Spinal cord (tissue), 10 donors: ENCODE data around the gene SENP1. TPM values are rescaled to one million over a fixed set of nuclear protein-coding genes. Genes with fewer than 3 reads are reported as not detected.
"Not testable (repeated sequence)": the region's sequence is repeated elsewhere in the genome, so short reads cannot be mapped to it uniquely, and the experiment has no call there.

Experiments
- DNase-seq, 6 donors: peaks; one replicate each; pipeline versions ENCODE4 v3.0.0 to v3.0.0-alpha.2; 2013 to 2015; ENCODE audit warnings: low spot score in 6 of 6, low read depth in 4 of 6
- H3K27ac ChIP-seq: one replicate; pipeline ENCODE4 v1.5.1; 2013; ENCODE audit warnings: low read depth, low read length, control low read depth
- H3K27me3 ChIP-seq: one replicate; pipeline ENCODE4 v1.6.1; 2013; ENCODE audit warnings: low read length; ENCODE audit not compliant: control insufficient read depth, insufficient read depth
- H3K36me3 ChIP-seq: one replicate; pipeline ENCODE4 v1.6.1; 2013; ENCODE audit warnings: low read length; ENCODE audit not compliant: control insufficient read depth, insufficient read depth
- H3K4me1 ChIP-seq: one replicate; pipeline ENCODE4 v1.6.1; 2013; ENCODE audit warnings: low read length; ENCODE audit not compliant: control insufficient read depth, insufficient read depth
- H3K4me3 ChIP-seq: one replicate; pipeline ENCODE4 v1.5.1; 2013; ENCODE audit warnings: low read depth, low read length, control low read depth
- H3K9me3 ChIP-seq: one replicate; pipeline ENCODE4 v1.6.1; 2013; ENCODE audit warnings: low read length; ENCODE audit not compliant: control insufficient read depth, insufficient read depth
- WGBS: methylation state at CpG from one replicate; pipeline ENCODE4 v1.1.5; 2013; ENCODE audit warnings: missing lambda C conversion rate; ENCODE audit not compliant: insufficient coverage; 5-methylcytosine and 5-hydroxymethylcytosine counted together
- polyA plus RNA-seq, 2 donors: library from polyadenylated mRNA; unstranded; fragments of 120-200 nt; gene quantifications; one replicate each; pipeline ENCODE4 v1.2.1, GENCODE V29; 2013; ENCODE audit not compliant: insufficient read length in 2 of 2
- total RNA-seq, 2 donors: library from RNA; depleted of rRNA in 1 of 2; stranded (reverse); fragments of 120-200 nt in 1 of 2; fragments of >200 nt in 1 of 2; gene quantifications; one replicate each; pipeline versions ENCODE4 v1.2.3 to v1.2.4, GENCODE V29; 2013 to 2014
- donor health status: healthy.

Gene SENP1
- total and polyA plus RNA-seq, 4 donors, result 12.3 to 30.2 (median 20.0) TPM

GRCh38 chr12:48128800-48129199, 22.9 kb upstream of the SENP1 start:
- WGBS, result no CpG with 5 or more reads among the region's 1 CpG
- peaks cover 20% of the 10 kb centered on the region for H3K36me3 ChIP-seq
- H3K27ac ChIP-seq, result no peak overlapping the region

GRCh38 chr12:48126953-48127630, 21.2 kb upstream of the SENP1 start:
- 94% methylated on average over 2 of the region's 2 CpGs for WGBS
- Histone ChIP-seq H3K27ac (no peak overlapping the region), H3K27me3 (no peaks in the 10 kb centered on the region), H3K4me1 (no peaks in the 10 kb centered on the region), H3K4me3 (no peak overlapping the region), H3K36me3 (peaks cover 13% of the 10 kb centered on the region), H3K9me3 (no peaks in the 10 kb centered on the region)
- no peak for DNase-seq

More at GRCh38 chr12:48128800-48129199, 22.9 kb upstream of the SENP1 start:
- Histone ChIP-seq H3K27me3 (no peaks in the 10 kb centered on the region), H3K4me1 (no peaks in the 10 kb centered on the region), H3K4me3 (no peak overlapping the region), H3K9me3 (no peaks in the 10 kb centered on the region)
- no peak for DNase-seq

- Histone ChIP-seq H3K4me3 (no peak overlapping the region), H3K36me3 (peaks cover 6% of the 10 kb centered on the region), H3K9me3 (no peaks in the 10 kb centered on the region), H3K27ac (no peak overlapping the region), H3K27me3 (no peaks in the 10 kb centered on the region), H3K4me1 (peaks cover 2% of the 10 kb centered on the region)
- no peak for DNase-seq
- WGBS, result 90% methylated on average over 3 of the region's 4 CpGs
Observed at GRCh38 chr12:48125985-48126384, 20.1 kb upstream of the SENP1 start.

- H3K9me3 ChIP-seq, result not testable (repeated sequence)
- WGBS, result no CpG with 5 or more reads among the region's 5 CpGs
Observed at GRCh38 chr12:48125542-48125941, 19.7 kb upstream of the SENP1 start.

GRCh38 chr12:48123169-48123568, 17.3 kb upstream of the SENP1 start:
- no peak overlapping the region for H3K4me3 ChIP-seq
- peaks cover 3% of the 10 kb centered on the region for H3K36me3 ChIP-seq
- H3K27me3 ChIP-seq, result no peaks in the 10 kb centered on the region
- no peak for DNase-seq
- H3K4me1 ChIP-seq, result peaks cover 9% of the 10 kb centered on the region
- no peaks in the 10 kb centered on the region for H3K9me3 ChIP-seq
- WGBS, result no CpG with 5 or more reads among the region's 4 CpGs
- no peak overlapping the region for H3K27ac ChIP-seq

More at GRCh38 chr12:48125542-48125941, 19.7 kb upstream of the SENP1 start:
- not testable (repeated sequence) for H3K36me3 ChIP-seq, H3K27me3 ChIP-seq, H3K27ac ChIP-seq, DNase-seq, H3K4me1 ChIP-seq, H3K4me3 ChIP-seq

GRCh38 chr12:48122065-48122834, 16.4 kb upstream of the SENP1 start:
- Histone ChIP-seq H3K27me3 (no peaks in the 10 kb centered on the region), H3K27ac (no peak overlapping the region), H3K4me3 (no peak overlapping the region), H3K4me1 (peaks cover 9% of the 10 kb centered on the region), H3K36me3 (peaks cover 3% of the 10 kb centered on the region), H3K9me3 (no peaks in the 10 kb centered on the region)
- no peak for DNase-seq
- 64% methylated on average over 1 of the region's 2 CpGs for WGBS

- Histone ChIP-seq H3K27me3 (no peaks in the 10 kb centered on the region), H3K4me1 (peaks cover 9% of the 10 kb centered on the region), H3K4me3 (no peak overlapping the region), H3K36me3 (peaks cover 3% of the 10 kb centered on the region), H3K9me3 (no peaks in the 10 kb centered on the region), H3K27ac (no peak overlapping the region)
- WGBS, result no CpG with 5 or more reads among the region's 1 CpG
- no peak for DNase-seq
Observed at GRCh38 chr12:48121522-48121921, 15.6 kb upstream of the SENP1 start.

GRCh38 chr12:48119834-48120195, 13.9 kb upstream of the SENP1 start:
- H3K27me3 ChIP-seq, result no peaks in the 10 kb centered on the region
- no peaks in the 10 kb centered on the region for H3K9me3 ChIP-seq
- H3K4me3 ChIP-seq, result peak overlapping the region; percentile 91
- peak in 2 of 6 donors; percentile 3 to 71 for DNase-seq
- H3K4me1 ChIP-seq, result peaks cover 9% of the 10 kb centered on the region
- peak overlapping the region; percentile 83 for H3K27ac ChIP-seq
- H3K36me3 ChIP-seq, result no peaks in the 10 kb centered on the region
- WGBS, result 0% methylated on average over 4 of the region's 5 CpGs

GRCh38 chr12:48119078-48119833, 13.4 kb upstream of the SENP1 start, which contains the start of gene PFKM:
Gene PFKM (plus strand): TSS chr12:48119364. CDS start chr12:48122775, 3,411 bp downstream.
- Histone ChIP-seq H3K9me3 (no peaks in the 10 kb centered on the region), H3K4me3 (peak within 1 kb of the TSS; percentile 91), H3K27ac (peak within 1 kb of the TSS; percentile 83), H3K4me1 (peaks cover 9% of the 10 kb centered on the region), H3K36me3 (no peaks in the 10 kb centered on the region), H3K27me3 (no peaks in the 10 kb centered on the region)
- DNase-seq, result peak; percentile 82 to 99 (median 86)
- WGBS, result 0% methylated on average over 12 of the region's 20 CpGs
